ENCODE measurements around the gene FHIT.

DNA sequence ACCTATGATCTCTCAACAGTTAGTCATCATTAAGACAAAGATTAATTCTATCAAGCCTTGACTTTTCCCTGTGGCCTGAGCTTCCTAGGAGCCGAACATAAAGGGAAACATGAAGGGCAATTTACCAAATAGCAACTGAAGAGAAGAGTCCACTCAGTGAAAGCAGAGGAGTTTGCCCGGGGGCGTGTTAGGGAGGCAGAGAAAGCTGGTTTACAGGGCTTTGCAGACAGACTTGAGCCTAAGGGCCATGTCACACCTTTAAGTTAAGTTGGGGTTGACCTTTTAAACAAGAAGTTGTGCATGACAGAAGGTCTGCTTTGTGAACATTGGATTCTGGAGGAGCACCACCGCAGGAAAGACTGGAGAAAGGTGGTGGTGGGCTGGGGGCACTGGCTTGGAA, 1499.6 kb downstream of the FHIT start:
- TF ChIP-seq SUZ12 (IDR thresholded peaks at IDR 0.05; ENCODE audit: extremely low read depth, insufficient read depth, insufficient read length) (no peak), ZNF274 (IDR thresholded peaks at IDR 0.05; ENCODE audit: low read depth, low read length) (no peak)
